ENCODE data around the gene SLC25A1.

- TF ChIP-seq TAF1 (IDR thresholded peaks at IDR 0.05; ENCODE audit: borderline replicate concordance, low read depth, low read length) (no peak), POLR2AphosphoS5 (IDR thresholded peaks at IDR 0.05; ENCODE audit: low read depth, low read length) (no peak)
Observed at GRCh38 chr22:19130959-19131684, 47.4 kb downstream of the SLC25A1 start, which contains the start of gene TSSK2.

Data from GM12892 (cell line).